Osteocyte (in vitro differentiated cells): ENCODE data around the gene TMEM214. TPM values are rescaled to one million over a fixed set of nuclear protein-coding genes. Genes with fewer than 3 reads are reported as not detected.
"Not testable (repeated sequence)": the region's sequence is repeated elsewhere in the genome, so short reads cannot be mapped to it uniquely, and the experiment has no call there.

Experiments
- DNase-seq: peaks from one replicate; pipeline ENCODE4 v3.0.0; 2021; ENCODE audit warnings: mixed read lengths; ENCODE audit not compliant: unreplicated experiment; ENCODE audit errors: extremely low spot score
- H3K27ac Mint-ChIP-seq: one replicate; pipeline ENCODE4 v1.8.0; 2021; ENCODE audit warnings: mild to moderate bottlenecking, mixed read lengths; ENCODE audit not compliant: unreplicated experiment
- H3K27me3 Mint-ChIP-seq: one replicate; pipeline ENCODE4 v1.8.0; 2021; ENCODE audit warnings: mixed read lengths; ENCODE audit not compliant: unreplicated experiment
- H3K36me3 Mint-ChIP-seq: one replicate; pipeline ENCODE4 v1.8.0; 2021; ENCODE audit warnings: mixed read lengths; ENCODE audit not compliant: unreplicated experiment
- H3K4me1 Mint-ChIP-seq: one replicate; pipeline ENCODE4 v1.8.0; 2021; ENCODE audit warnings: mixed read lengths; ENCODE audit not compliant: unreplicated experiment
- H3K4me3 Mint-ChIP-seq: one replicate; pipeline ENCODE4 v1.8.0; 2021; ENCODE audit warnings: mild to moderate bottlenecking, moderate library complexity, mixed read lengths; ENCODE audit not compliant: unreplicated experiment
- H3K9me3 Mint-ChIP-seq: one replicate; pipeline ENCODE4 v1.8.0; 2021; ENCODE audit warnings: mixed read lengths; ENCODE audit not compliant: unreplicated experiment
- total RNA-seq: library from RNA; stranded (reverse); gene quantifications from 2 replicates; pipeline ENCODE4 v1.2.1, GENCODE V29; 2021
- TF ChIP-seq, protein P1 (sequence below): fragments of 200-600 bp; sonication (generic); IDR thresholded peaks from 2 replicates; pipeline ENCODE4 v1.5.0; 2021; ENCODE audit warnings: antibody characterized with exemption, mild to moderate bottlenecking, moderate library complexity

The TMEM214 gene
- total RNA-seq, 1 donor from 2014 or later, result 118 TPM

DNA sequence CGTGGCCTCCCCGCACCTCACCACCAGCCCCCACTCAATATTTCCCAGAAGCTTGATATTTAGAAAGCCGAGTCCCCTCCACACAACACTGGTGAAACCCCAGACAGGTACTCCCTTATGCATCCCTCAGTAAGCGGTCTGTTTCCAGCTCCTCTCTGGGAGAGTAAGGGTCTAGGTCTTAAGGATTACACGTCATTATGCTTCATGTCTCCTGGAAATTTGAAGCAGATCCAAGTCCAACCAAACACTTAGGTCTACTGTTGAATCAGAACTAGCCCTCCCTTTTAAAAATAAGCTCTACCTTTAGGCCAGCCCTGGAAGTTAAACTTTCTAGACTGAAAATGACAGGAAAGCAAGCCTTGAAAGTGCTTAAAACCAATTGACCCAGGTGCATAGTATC, 40.2 kb downstream of the TMEM214 start:
- no peaks in the 10 kb centered on the region for H3K9me3 Mint-ChIP-seq
- peaks cover 14% of the 10 kb centered on the region for H3K36me3 Mint-ChIP-seq
- H3K27me3 Mint-ChIP-seq, result no peaks in the 10 kb centered on the region
- DNase-seq, result no peak
- peaks cover 76% of the 10 kb centered on the region for H3K4me1 Mint-ChIP-seq
- H3K4me3 Mint-ChIP-seq, result peak overlapping the region; percentile 77
- TF ChIP-seq, protein P1, sequence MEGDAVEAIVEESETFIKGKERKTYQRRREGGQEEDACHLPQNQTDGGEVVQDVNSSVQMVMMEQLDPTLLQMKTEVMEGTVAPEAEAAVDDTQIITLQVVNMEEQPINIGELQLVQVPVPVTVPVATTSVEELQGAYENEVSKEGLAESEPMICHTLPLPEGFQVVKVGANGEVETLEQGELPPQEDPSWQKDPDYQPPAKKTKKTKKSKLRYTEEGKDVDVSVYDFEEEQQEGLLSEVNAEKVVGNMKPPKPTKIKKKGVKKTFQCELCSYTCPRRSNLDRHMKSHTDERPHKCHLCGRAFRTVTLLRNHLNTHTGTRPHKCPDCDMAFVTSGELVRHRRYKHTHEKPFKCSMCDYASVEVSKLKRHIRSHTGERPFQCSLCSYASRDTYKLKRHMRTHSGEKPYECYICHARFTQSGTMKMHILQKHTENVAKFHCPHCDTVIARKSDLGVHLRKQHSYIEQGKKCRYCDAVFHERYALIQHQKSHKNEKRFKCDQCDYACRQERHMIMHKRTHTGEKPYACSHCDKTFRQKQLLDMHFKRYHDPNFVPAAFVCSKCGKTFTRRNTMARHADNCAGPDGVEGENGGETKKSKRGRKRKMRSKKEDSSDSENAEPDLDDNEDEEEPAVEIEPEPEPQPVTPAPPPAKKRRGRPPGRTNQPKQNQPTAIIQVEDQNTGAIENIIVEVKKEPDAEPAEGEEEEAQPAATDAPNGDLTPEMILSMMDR, result no peak
- H3K27ac Mint-ChIP-seq, result peak overlapping the region; percentile 99

DNA sequence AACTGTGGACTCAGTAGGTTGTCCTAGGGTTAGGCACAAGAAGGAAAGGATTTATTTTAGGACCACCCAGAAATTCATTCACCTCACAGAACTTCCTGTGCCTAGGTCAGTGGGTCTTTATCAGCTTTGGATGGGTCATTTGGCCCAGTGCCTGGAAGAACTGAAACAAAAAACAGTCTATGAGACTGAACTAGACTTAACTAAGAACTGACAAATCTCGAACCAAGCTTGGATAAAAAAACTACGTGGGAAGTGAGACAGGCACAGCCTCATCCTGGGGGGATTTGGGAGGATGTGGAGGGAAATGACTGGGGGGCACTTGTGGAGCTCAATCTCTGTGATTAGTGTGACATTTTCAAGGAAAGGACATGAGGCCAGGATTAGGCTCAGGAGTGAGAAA, 41.0 kb downstream of the TMEM214 start:
- H3K9me3 Mint-ChIP-seq, result no peaks in the 10 kb centered on the region
- peak overlapping the region; percentile 44 for H3K27ac Mint-ChIP-seq
- H3K27me3 Mint-ChIP-seq, result no peaks in the 10 kb centered on the region
- peaks cover 9% of the 10 kb centered on the region for H3K36me3 Mint-ChIP-seq
- no peak overlapping the region for H3K4me3 Mint-ChIP-seq
- no peak for DNase-seq
- TF ChIP-seq, protein P1, result no peak
- peaks cover 78% of the 10 kb centered on the region for H3K4me1 Mint-ChIP-seq

- H3K4me1 Mint-ChIP-seq, result peaks cover 75% of the 10 kb centered on the region
- H3K27ac Mint-ChIP-seq, result peak overlapping the region; percentile 8
- H3K4me3 Mint-ChIP-seq, result no peak overlapping the region
- H3K9me3 Mint-ChIP-seq, result no peaks in the 10 kb centered on the region
- H3K36me3 Mint-ChIP-seq, result no peaks in the 10 kb centered on the region
- DNase-seq, result no peak
- TF ChIP-seq, protein P1, result no peak
- H3K27me3 Mint-ChIP-seq, result no peaks in the 10 kb centered on the region
Measured at GRCh38 chr2:27074738-27075565, 42.2 kb downstream of the TMEM214 start.

- H3K9me3 Mint-ChIP-seq, DNase-seq, H3K36me3 Mint-ChIP-seq, H3K27me3 Mint-ChIP-seq, H3K4me3 Mint-ChIP-seq: not testable (repeated sequence)
- peaks cover 75% of the 10 kb centered on the region for H3K4me1 Mint-ChIP-seq
- H3K27ac Mint-ChIP-seq, result peak overlapping the region; percentile 8
Measured at GRCh38 chr2:27075566-27075871, 42.8 kb downstream of the TMEM214 start.

- peaks cover 2% of the 10 kb centered on the region for H3K36me3 Mint-ChIP-seq
- DNase-seq, result no peak
- H3K4me3 Mint-ChIP-seq, result no peak overlapping the region
- peaks cover 77% of the 10 kb centered on the region for H3K4me1 Mint-ChIP-seq
- H3K27ac Mint-ChIP-seq, result peak overlapping the region; percentile 40
- TF ChIP-seq, protein P1, result no peak
- no peaks in the 10 kb centered on the region for H3K9me3 Mint-ChIP-seq
- H3K27me3 Mint-ChIP-seq, result no peaks in the 10 kb centered on the region
Measured at GRCh38 chr2:27076323-27076722, 43.6 kb downstream of the TMEM214 start.
